Keratinocyte (primary cell): ENCODE measurements around the gene TRPV5.

Source experiments
- EZH2 ChIP-seq: IDR thresholded peaks from one replicate; pipeline ENCODE4 v1.6.1; 2012; ENCODE audit warnings: inconsistent platforms, mild to moderate bottlenecking, low read length, moderate library complexity
- TF ChIP-seq, protein P1 (sequence below), 3 experiments: IDR thresholded peaks in 1 of 3; conservative IDR thresholded peaks in 1 of 3; optimal IDR thresholded peaks in 1 of 3; 2 replicates in 2 of 3; 3 replicates in 1 of 3; pipeline versions ENCODE3 to v1.5.1; 2011; ENCODE audit warnings: low read length in 3 of 3, mild to moderate bottlenecking in 3 of 3, moderate library complexity in 2 of 3, control low read depth in 1 of 3, inconsistent platforms in 1 of 3; ENCODE audit not compliant: insufficient read depth in 2 of 3; ENCODE audit errors: extremely low read depth in 1 of 3

DNA sequence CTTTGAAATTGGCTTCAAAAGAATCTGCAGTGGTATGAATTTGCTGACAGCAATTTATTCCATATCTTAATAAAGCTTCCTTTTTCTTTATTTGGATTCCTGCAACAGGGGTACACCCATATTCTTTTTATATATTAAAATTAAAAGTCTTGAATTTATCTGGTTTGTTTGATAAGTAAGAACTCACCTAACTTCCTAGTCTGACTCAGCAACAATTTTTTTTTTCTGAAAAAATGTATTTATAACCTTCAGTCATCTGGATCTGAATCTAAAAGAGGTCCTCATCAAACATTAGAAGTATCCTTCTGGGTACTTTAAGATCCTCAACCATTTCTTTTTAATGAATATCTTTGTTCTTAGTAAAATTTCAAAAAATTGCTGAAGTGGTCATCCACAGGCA is 74.1 kb downstream of the TRPV5 start:
- TF ChIP-seq, protein P1, sequence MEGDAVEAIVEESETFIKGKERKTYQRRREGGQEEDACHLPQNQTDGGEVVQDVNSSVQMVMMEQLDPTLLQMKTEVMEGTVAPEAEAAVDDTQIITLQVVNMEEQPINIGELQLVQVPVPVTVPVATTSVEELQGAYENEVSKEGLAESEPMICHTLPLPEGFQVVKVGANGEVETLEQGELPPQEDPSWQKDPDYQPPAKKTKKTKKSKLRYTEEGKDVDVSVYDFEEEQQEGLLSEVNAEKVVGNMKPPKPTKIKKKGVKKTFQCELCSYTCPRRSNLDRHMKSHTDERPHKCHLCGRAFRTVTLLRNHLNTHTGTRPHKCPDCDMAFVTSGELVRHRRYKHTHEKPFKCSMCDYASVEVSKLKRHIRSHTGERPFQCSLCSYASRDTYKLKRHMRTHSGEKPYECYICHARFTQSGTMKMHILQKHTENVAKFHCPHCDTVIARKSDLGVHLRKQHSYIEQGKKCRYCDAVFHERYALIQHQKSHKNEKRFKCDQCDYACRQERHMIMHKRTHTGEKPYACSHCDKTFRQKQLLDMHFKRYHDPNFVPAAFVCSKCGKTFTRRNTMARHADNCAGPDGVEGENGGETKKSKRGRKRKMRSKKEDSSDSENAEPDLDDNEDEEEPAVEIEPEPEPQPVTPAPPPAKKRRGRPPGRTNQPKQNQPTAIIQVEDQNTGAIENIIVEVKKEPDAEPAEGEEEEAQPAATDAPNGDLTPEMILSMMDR (optimal IDR thresholded peaks at IDR 0.05 in 1 of 3, IDR thresholded peaks at IDR 0.05 in 1 of 3, conservative IDR thresholded peaks at IDR 0.05 in 1 of 3; ENCODE audit: extremely low read depth in 1 of 3, insufficient read depth in 2 of 3, low read length in 3 of 3) = no peak
- no peak for TF ChIP-seq EZH2
